HG02943 (cell line): Measurements from ENCODE around the gene CPN1.
"Not testable (repeated sequence)": the region's sequence is repeated elsewhere in the genome, so short reads cannot be mapped to it uniquely, and the experiment has no call there.

Experiments
- ATAC-seq: cut with Tn5 transposase; IDR thresholded peaks from one replicate; pipeline ENCODE4 v1.9.1; 2021; ENCODE audit warnings: mild to moderate bottlenecking, low read depth, moderate library complexity; ENCODE audit not compliant: unreplicated experiment

The CPN1 gene

DNA sequence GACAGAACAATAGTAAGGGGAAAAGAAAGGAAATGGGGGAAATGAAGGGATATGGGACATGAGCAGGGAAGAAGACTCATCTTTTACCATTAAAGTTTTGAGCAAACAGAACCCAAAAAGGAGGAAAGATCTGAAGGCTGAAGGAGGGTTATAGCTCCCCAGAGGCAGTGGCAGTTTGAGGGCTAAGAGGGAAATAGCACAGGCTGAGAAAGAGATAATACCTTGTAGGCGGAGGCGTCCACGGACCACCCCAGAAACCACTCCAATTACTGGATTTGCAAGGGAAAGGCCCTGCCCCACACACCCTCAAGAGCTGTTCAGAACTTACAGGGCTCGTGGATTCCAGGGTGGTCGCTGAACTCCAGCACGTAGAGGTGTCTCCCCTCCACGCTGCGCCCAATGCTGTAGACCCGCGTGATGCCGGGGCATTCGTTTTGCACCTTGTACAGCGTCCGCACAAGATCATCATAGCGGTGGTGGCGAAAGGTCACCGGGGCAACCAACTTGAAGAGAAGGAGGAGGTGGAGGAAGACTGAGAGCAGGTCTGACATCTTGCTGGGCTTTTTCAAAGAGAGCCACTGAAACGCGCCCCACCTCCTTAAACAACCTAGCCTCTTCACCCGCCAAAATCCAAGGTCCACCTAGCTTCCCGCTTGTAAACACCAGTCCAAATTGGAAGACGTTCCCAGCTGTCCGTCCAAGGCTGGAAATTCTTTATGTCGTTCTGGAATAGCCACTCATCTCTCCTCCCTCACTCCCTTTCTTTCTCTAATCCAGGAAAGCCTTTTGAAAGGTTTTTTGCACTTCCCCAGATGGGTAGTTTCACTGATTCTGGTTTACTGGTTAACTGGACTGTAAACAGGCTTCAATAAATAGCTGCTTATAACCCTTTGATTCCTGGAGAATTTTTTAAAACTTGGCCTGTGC is at the start of gene CPN1:
Gene CPN1, minus strand, starts transcription at position 795 of the 927 bp plus-strand sequence. Its CDS starts 244 bp downstream, at position 551.
- ATAC-seq, result no peak

DNA sequence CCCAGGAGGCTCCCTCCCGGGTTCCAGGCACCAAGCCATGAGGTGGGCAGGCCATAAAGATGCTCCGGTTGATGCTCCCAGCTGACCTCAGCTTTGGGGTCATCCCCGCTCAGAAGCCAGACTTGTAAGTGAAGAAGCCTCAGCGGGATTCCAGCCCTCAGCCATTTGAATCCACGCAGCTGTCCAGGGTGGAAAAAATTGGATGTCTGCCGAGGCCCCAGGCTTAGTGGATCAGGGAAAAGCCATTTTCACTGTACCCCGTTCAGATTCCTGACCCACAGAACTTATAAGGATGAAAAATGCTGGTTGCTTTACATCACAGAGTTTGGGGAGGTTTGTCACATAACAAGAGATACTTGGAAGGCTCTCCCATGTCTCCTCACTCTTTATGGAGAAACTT is 49.2 kb upstream of the CPN1 start:
- no peak for ATAC-seq

DNA sequence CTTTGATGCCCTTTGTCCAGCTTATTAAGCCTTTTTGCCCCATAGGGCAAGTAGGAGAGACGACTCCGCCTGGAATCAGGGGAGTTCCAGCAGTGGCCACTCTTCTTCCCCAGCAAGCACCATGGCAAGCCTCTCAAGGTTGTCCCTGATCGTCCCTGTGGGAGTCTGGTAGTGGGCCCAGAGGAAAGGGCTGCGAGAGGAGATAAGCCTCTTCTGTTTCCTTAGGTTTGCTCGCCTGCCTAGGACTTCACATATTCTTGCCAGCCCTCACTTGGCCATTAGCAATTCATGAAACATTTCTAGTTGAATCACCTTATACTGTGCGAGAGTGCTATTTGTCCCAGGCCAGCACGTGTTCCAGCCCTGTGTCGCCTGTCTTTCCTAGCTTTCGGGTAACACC is 47.8 kb upstream of the CPN1 start:
- no peak for ATAC-seq

DNA sequence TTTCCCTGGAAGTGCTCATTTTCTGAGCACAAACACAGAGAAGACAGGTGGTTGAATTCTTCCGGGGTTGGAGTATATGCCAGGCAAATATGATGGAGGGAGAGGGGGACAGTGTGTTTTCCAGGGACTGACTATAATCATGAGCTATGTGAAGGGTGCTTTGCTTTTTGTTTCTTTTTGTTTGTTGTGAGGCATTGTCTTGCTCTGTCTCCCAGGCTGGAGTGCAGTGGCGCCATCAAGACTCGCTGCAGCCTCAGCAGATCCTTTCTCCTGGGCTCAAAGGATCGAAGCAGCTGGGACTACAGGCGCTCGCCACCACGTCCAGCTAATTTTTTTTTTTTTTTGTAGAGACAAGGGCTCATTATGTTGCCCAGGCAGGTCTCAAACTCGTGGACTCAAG is 47.3 kb upstream of the CPN1 start:
- ATAC-seq, result no peak

DNA sequence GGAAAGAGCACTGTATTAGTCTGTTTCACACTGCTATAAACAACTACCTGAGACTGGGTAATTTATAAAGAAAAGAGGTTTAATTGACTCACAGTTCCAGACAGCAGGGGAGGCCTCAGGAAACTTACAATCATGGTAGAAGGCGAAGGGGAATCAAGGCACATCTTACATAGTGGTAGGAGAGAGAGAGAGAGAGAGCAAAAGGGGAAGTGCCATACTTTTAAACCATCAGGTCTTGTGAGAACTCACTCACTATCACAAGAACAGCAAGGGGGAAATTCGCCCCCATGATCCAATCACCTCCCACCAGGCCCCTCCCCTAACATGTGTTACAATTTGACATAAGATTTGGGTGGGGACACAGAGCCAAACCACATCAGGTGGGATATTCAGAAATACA is 43.7 kb upstream of the CPN1 start:
- not testable (repeated sequence) for ATAC-seq

DNA sequence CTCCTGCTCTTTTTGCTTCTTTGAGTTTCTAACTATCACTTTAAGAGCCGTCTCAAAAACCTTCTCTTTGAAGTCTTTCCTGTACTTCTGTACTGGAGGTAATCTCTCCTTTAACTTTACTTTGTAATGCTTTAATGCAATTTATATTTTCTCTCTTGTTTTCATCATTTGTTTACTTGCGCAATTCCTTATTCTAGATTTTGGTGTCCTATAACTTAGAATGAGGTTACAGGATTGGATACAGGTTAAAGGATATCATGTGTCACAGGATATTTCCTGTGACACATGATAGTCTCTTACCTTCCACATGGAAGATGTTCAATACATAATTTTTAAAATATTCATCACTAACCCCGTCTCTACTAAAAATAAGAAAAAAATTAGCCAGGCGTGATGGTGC is 42.4 kb upstream of the CPN1 start:
- no peak for ATAC-seq

DNA sequence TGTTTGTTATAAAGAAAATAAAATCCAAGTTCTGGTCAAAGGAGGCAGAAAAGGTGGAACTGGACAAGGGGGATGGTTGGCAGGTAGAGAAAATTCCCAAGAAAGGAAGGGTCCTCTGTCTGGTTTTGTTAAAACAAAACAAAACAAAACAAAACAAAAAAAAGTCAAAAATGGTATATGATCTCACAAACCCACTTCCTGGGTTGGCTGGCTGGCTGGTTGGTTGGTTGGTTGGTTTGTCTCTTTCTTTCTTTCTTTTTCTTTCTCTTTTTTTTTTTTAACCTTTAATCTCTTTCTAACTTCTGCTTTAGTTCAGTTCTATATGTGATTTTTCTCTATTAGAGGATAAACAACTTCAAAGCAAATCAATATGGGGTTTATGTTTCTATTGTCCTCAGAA is 41.1 kb upstream of the CPN1 start:
- ATAC-seq, result no peak

DNA sequence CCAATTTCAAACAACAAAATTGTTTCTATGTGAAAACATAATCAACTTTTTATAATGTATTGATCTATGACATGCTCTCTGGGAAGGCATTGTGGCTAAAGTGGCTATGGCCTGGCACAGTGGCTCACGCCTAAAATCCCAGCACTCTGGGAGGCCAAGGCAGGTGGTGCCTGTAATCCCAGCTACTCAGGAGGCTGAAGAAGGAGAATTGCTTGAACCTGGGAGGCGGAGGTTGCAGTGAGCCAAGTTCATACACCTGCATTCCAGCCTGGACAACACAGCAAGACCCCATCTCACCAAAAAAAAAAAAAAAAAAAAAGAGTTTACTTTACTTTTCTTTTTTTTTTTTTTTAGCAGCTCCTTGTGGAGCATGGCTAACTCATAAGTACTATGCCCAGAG is 38.9 kb upstream of the CPN1 start:
- ATAC-seq, result no peak

DNA sequence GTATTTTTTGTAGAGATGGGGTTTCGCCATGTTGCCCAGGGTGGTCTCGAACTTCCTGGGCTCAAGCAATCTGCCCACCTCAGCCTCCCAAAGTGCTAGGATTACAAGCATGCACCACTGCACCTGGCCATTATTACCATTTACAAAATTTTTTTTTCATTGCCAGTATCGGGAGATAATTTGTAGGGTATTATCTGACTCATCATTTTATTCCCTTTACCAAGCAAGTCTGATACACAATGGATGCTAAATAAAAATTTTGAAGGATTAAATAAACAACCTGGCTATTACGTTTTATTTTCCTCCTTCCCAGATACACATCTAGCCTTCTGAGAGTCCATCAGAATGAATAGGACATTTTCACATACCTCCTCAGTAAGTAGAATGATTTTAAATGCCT is 38.1 kb upstream of the CPN1 start:
- no peak for ATAC-seq

DNA sequence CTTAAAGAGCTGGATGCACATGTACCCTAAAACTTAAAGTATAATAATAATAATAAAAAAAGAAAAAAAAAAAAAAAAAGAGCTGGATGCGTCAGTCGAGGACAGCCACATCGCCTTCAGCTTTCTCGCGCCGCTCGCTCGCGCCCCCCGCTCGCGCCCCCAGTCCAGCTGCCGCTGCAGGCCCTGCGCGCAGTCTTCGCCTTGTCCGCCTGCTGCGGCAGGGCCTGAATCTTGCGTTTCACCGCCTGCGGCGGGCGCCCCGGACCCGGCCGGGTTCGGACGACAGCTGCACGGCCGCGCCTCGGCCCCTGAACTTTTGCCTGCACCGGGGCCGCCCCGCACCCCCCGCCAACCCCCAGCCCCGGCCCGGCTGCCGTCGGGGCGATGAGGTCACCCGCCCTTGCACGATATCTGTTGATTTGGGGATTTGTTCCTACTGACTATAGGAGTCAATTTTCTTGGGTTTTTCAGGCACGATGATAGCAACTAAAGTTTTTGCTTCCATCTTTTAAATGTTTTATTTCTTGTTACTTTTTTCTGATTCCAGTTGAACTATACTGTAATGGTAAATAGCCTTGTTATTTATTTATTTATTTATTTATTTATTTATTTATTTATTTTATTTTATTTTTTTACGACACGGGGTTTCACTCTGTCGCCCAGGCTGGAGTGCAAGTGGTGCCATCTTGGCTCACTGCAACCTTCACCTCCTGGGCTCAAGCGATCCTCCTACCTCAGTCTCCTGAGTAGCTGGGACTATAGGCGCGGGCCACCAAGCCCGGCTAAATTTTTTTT is 33.5 kb upstream of the CPN1 start:
- ATAC-seq, result no peak

DNA sequence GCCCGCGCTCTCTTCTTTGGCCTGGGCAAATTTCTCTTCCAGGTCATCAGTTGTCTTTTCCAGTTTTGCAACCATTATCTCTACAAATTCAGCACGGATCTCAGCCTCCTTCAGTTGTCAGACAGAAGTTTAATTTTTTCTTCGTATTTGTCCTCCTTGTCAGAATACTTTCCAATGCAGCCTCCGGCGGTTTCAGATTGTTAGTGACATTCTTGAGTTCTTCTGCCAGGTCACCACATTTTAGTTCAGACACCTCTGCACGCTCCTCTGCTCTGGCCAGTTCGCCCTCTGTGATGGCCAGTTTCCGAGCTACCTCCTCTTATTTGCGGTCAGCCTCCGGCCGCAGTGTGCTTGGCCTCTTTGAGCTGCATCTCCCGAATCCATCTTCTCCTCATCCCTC is 32.8 kb upstream of the CPN1 start:
- ATAC-seq, result no peak

DNA sequence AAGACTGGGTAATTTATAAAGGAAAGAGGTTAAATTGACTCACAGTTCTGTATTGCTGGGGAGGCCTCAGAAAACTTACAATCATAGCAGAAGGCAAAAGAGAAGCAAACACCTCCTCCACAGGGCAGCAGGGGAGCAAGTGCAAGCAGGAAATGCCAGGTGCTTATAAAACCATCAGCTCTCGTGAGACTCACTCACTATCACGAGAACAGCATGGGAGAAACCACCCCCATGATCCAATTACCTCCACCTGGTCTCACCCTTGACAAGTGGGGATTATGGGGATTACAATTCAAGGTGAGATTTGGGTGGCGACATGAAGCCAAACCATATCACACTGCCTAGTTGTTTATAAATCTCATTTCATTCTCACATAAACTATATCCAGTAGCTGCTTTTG is 28.0 kb upstream of the CPN1 start:
- ATAC-seq, result no peak

DNA sequence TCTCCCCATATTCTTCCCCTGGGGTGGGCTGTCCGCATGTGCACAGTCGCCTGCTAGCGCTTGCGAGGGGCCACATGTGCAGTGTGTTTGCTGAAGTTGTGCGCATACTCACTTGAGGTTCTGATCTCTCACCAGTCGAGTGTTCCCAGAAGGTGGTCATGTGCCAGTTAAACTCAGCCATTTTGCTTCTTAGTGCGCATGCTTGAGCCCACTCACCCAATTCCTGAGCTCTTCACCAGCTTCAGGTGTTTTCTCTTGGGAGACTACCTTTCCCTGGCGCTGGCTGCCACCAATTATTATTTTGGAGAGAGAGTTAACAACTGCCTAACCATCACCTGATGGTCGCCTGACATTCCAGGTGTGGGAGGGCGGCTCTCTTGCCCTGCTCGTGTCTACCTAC is 25.2 kb upstream of the CPN1 start:
- no peak for ATAC-seq

DNA sequence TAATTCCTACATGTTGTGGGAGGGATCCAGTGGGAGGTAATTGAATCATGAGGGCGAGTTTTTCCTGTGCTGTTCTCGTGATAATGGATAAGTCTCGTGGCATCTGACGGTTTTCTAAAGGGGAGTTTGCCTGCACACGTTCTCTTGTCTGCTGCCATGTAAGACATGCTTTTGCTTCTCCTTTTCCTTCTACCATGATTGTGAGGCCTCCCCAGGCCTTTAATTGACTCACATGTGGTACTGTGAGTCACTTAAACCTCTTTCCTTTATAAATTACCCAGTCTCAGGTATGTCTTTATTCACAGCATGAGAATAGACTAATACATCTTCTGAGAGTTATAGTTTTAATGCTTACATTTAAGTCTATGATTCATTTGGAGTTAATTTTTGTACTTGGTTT is 22.6 kb upstream of the CPN1 start:
- no peak for ATAC-seq

DNA sequence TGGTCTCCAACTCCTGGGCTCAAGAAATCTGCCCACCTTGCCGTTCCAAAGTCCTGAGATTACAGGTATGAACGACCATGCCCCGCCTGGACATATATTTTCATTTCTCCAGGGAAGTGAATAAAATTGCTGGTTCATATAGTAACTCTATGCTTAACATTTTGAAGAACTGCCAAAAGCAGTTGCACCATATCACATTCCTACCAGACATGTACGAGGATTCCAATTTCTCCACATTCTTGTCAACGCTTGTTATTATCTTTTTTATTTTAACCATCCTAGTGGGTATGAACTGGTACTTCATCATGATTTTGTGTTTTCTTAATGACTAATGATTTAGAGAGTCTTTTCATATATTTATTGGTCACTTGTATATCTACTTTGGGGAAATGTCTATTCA is 21.9 kb upstream of the CPN1 start:
- no peak for ATAC-seq

DNA sequence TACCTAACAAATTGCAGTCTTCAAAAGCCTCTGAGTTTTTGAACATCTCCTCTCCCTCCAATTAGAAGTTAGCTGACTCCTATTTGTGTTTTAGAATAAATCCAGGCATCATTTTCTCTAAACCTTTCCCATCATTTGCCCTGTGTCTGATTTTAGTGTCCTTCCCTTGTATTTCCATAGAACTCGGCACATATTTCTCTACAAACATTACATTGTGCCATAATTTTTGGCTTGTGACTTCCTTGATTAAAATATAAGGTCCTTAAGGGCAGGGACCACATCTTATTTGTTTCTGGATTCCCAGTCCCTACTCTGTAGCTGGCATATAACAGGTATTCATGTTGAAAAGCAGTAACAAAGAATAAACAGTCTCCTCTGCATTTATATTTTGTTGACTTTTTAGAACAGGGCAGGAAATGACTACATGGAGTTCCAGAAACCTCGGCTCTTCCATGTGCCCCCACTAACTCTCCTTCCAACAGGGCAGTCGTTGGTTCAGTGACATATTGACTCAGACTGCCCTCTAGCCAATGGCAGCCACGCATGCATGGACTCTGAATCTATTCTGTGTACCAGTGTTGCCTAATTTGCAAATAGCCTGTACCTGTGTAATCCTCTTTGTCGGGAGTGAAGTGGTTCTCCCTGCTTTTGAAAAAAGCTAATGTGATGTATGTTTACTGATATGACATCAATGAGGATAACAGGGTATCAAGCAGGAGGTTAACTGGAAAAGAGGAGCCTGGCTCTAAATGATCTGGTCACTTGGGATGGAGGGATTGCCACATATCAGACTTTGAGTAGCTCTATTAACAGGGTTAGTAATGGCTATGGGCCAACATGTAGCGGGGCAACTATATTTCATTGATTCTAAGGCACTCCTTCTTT is 19.8 kb upstream of the CPN1 start:
- ATAC-seq, result no peak

DNA sequence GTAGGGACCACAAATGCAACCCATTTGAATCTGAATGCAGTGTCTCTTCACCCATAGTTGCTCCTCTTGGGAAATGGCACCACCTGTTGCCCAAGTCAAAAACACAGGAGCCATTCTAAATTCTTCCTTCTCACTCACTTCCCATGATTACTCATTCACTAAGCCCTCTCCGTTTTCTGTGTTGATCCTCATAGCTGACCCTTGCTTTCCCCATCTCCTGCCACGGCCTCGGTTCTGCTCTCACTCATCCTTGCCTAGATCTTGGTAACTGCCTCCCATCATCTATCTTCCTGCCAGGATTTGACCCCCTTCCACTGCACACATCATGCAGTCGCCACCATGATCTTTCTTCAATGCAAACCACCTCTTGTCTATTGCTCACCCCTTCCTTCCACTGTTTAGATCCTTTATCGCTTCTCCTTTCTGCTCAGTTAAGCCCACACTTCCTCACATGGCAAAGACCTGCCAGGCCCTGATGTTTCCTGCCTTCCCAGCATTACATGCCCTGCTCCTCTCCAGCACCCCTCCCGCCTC is 19.0 kb upstream of the CPN1 start:
- ATAC-seq, result no peak

DNA sequence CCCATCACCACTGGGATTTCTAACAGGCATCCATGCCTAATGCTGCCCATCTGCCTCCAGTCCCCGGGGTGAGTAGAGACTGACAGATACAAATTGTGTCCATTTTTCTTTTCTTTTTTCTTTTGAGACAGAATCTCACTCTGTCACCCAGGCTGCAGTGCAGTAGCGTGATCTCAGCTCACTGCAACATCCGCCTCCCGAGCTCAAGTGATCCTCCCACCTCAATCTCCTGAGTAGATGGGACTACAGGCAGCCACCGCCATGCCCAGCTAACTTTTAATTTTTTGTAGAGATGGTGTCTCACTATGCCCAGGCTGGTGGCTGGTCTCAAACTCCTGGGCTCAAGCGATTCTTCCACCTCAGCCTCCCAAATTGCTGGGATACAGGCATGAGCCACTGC is 7.6 kb upstream of the CPN1 start:
- no peak for ATAC-seq

DNA sequence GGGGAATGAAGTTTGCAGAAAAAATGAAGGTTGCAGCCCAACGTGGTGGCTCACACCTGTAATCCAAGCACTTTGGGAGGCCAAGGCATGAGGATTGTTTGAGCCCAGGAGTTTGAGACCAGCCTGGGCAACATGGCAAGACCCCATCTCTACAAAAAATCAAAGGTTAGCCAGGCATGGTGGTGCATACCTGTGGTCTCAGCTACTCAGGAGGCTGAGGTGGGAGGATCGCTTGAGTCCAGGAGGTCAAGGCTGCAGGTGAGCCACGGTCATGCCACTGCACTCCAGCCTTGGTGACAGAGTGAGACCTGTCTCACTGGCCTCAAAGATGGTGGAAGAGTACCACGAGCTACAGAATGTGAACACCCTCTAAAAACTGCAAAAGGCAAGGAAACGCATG is 5.0 kb upstream of the CPN1 start:
- not testable (repeated sequence) for ATAC-seq

DNA sequence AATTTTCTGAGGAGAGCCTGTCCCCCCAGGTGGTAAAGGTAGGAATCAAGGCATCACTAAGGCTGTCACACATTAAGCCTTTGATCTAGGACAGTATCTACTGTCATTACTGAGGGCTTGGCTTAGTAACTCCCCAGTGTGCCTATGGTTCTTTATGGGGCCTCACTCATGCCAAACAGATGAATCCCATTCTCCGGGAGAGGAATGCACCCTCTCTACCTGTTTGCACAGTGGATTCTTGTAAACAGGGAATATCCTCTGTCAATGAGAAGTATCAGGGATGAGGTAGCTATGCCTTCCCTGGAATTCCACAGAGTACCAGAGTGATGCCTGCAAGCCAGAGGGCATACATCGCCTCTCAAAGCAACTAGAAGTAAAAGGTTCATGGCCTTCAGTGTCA is 3.9 kb upstream of the CPN1 start:
- ATAC-seq, result no peak

DNA sequence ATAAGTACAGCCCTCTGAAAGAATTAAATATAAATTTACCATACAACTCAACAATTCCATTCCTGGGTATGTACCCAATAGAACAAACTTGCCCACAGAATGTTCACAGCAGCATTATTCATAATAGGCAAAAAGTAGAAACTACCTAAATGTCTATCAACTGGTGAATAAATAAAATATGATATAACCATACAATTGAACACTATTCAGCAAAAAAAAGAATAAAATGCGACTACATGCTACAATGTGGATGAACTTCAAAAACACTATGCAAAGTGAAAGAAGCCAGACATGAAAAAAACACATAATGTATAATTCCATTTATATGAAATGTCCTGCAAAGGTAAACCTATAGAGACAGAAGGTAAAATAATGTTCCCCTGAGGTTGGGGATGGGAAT is 2.0 kb upstream of the CPN1 start:
- ATAC-seq, result no peak
